Type B pancreatic cell (in vitro differentiated cells): ENCODE results near the gene POLL. TPM values are rescaled to one million over a fixed set of nuclear protein-coding genes. Genes with fewer than 3 reads are reported as not detected.
"Not testable (repeated sequence)": the region's sequence is repeated elsewhere in the genome, so short reads cannot be mapped to it uniquely, and the experiment has no call there.

Experiments used
- DNase-seq: peaks from one replicate; pipeline ENCODE4 v3.0.0; 2021; ENCODE audit warnings: mixed read lengths; ENCODE audit not compliant: unreplicated experiment; ENCODE audit errors: extremely low spot score
- H3K27ac Mint-ChIP-seq: 2 replicates; pipeline ENCODE4 v1.8.0; 2021; ENCODE audit warnings: mild to moderate bottlenecking, mixed read lengths
- H3K27me3 Mint-ChIP-seq: 2 replicates; pipeline ENCODE4 v1.8.0; 2021; ENCODE audit warnings: mixed read lengths
- H3K36me3 Mint-ChIP-seq: 2 replicates; pipeline ENCODE4 v1.8.0; 2021; ENCODE audit warnings: mixed read lengths
- H3K4me1 Mint-ChIP-seq: one replicate; pipeline ENCODE4 v1.8.0; 2021; ENCODE audit warnings: mixed read lengths; ENCODE audit not compliant: unreplicated experiment
- H3K4me3 Mint-ChIP-seq: 2 replicates; pipeline ENCODE4 v1.8.0; 2021; ENCODE audit warnings: mild to moderate bottlenecking, mixed read lengths
- H3K9me3 Mint-ChIP-seq: 2 replicates; pipeline ENCODE4 v1.8.0; 2021; ENCODE audit warnings: mixed read lengths
- total RNA-seq: library from RNA; stranded (reverse); gene quantifications from 2 replicates; pipeline ENCODE4 v1.2.1, GENCODE V29; 2021; ENCODE audit warnings: low replicate concordance
- TF ChIP-seq, protein P1 (sequence below): fragments of 200-600 bp; sonication (generic); conservative IDR thresholded peaks from 2 replicates; pipeline ENCODE4 v1.5.0; 2021; ENCODE audit warnings: antibody characterized with exemption, mild to moderate bottlenecking

POLL gene
- total RNA-seq, 1 donor from 2014 or later, result 39.3 TPM

DNA sequence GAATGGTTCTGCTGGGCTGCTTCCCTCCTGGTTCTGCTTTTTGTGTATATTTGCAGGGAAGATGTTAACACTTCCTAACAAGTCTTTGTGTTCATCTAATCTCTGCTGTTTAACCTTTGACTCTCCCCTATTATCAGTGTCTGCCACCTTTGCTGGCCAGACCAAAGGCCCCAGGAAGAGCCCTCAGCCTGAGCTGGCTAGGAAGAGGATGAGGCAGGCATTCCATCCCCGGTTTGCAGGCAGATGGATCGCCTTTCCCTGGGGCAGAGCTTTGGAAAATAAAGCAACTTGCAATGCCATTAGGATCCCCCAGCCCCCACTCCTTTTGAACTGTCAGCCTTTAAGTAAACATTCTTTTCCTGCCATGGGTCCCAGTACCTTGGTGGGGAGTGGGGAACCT, 19.1 kb upstream of the POLL start:
- H3K9me3 Mint-ChIP-seq, result no peaks in the 10 kb centered on the region
- DNase-seq, result no peak
- no peaks in the 10 kb centered on the region for H3K4me1 Mint-ChIP-seq
- H3K4me3 Mint-ChIP-seq, result no peak overlapping the region
- H3K36me3 Mint-ChIP-seq, result peaks cover 4% of the 10 kb centered on the region
- TF ChIP-seq, protein P1, sequence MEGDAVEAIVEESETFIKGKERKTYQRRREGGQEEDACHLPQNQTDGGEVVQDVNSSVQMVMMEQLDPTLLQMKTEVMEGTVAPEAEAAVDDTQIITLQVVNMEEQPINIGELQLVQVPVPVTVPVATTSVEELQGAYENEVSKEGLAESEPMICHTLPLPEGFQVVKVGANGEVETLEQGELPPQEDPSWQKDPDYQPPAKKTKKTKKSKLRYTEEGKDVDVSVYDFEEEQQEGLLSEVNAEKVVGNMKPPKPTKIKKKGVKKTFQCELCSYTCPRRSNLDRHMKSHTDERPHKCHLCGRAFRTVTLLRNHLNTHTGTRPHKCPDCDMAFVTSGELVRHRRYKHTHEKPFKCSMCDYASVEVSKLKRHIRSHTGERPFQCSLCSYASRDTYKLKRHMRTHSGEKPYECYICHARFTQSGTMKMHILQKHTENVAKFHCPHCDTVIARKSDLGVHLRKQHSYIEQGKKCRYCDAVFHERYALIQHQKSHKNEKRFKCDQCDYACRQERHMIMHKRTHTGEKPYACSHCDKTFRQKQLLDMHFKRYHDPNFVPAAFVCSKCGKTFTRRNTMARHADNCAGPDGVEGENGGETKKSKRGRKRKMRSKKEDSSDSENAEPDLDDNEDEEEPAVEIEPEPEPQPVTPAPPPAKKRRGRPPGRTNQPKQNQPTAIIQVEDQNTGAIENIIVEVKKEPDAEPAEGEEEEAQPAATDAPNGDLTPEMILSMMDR, result no peak
- H3K27me3 Mint-ChIP-seq, result no peaks in the 10 kb centered on the region
- no peak overlapping the region for H3K27ac Mint-ChIP-seq

DNA sequence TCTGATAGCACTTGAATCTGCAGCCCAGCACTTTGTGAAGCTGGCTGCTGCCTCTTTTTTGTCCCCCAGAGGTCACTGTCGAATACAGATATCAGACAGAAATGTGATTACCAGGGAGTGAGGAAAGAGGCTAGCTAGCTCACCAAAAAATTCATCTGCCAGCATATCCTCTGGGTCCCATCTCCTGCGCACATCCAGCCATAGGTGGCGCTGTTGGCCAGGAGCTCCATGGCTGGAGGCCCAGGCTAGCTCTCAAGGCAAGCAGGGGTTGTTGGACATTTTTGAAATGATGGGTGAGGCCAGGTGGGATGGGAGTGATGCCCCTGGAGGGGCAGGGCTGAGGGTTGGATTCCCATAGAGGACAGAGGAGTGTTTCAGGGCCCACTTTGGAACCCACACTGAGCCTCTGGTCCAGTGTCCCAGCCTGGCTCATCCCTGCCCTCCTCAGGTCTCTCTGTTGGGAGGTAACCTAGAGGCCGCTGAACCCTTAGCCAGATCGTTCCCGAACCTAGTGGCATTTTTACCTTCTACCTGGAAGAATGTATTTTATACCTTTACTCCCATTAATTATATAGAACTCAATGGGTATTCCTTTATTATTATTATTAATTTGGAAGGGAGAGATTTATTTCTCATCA, 14.8 kb upstream of the POLL start:
- H3K27ac Mint-ChIP-seq, result no peak overlapping the region
- TF ChIP-seq, protein P1, result peak; percentile 97
- H3K4me1 Mint-ChIP-seq, result no peaks in the 10 kb centered on the region
- H3K4me3 Mint-ChIP-seq, result no peak overlapping the region
- no peaks in the 10 kb centered on the region for H3K27me3 Mint-ChIP-seq
- no peaks in the 10 kb centered on the region for H3K9me3 Mint-ChIP-seq
- peak; percentile 82 for DNase-seq
- H3K36me3 Mint-ChIP-seq, result peaks cover 4% of the 10 kb centered on the region

DNA sequence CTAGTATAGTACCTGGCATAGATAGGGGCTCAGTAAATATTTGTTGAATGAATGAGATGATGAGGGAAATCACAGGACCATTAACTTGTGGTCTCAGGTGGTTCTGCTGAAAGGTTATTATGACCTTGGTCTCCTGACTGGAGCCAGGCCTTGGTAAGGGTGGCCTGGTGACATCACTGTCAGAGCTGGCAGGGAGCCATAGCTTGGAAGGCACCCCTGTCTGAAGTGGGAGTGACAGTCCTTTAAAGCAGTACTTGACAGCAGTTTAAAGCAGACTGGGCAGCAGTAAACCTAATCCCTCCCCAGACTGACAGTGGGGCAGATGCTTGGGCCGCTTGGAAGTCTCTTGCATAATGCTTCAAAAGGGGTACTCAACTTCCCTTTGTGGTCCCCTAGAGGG, 13.5 kb upstream of the POLL start:
- peaks cover 4% of the 10 kb centered on the region for H3K36me3 Mint-ChIP-seq
- no peak overlapping the region for H3K27ac Mint-ChIP-seq
- H3K9me3 Mint-ChIP-seq, result no peaks in the 10 kb centered on the region
- TF ChIP-seq, protein P1, result no peak
- no peak for DNase-seq
- H3K4me3 Mint-ChIP-seq, result no peak overlapping the region
- no peaks in the 10 kb centered on the region for H3K4me1 Mint-ChIP-seq
- H3K27me3 Mint-ChIP-seq, result no peaks in the 10 kb centered on the region

DNA sequence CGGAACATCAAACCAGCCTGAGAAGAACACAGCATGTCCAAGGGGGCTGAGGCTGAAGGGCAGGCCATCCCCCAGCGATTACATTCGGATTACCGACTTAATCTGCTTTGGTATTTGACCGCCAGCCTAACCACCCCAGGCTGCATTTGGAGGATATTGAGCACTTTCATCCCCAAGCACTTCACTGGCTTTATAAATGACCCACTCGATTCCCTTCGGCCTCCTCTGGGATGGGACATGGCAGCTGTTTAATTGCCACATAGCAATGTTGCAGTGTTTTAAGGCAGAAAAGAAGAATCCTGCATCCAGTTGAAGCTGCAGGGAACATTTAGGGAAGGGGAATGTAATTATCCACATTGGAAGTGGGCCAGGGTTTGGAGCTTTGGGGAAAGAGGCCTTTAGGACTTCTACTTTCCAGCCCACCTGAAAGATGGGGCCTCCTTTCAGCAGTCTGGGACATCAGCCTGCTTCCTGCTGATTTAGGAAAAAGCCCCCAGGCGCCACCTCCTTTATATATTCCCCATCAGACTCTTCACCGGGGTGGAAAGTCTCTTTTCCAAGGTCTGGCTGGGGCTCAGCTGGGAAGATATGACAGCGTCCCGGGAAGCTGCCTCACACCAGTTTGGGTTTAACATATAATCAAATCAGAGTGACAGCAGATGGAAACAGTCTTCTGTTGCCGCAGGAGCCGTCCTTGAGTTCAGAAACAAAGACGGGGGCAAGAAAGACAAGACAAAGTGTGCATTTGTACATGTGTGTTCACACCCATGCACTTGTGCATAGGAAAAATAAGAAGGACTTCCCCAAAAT, 9.2 kb upstream of the POLL start:
- Mint-ChIP-seq H3K4me1 (no peaks in the 10 kb centered on the region), H3K36me3 (no peaks in the 10 kb centered on the region), H3K27me3 (no peaks in the 10 kb centered on the region), H3K4me3 (no peak overlapping the region), H3K9me3 (no peaks in the 10 kb centered on the region), H3K27ac (no peak overlapping the region)
- TF ChIP-seq, protein P1, result no peak
- no peak for DNase-seq

DNA sequence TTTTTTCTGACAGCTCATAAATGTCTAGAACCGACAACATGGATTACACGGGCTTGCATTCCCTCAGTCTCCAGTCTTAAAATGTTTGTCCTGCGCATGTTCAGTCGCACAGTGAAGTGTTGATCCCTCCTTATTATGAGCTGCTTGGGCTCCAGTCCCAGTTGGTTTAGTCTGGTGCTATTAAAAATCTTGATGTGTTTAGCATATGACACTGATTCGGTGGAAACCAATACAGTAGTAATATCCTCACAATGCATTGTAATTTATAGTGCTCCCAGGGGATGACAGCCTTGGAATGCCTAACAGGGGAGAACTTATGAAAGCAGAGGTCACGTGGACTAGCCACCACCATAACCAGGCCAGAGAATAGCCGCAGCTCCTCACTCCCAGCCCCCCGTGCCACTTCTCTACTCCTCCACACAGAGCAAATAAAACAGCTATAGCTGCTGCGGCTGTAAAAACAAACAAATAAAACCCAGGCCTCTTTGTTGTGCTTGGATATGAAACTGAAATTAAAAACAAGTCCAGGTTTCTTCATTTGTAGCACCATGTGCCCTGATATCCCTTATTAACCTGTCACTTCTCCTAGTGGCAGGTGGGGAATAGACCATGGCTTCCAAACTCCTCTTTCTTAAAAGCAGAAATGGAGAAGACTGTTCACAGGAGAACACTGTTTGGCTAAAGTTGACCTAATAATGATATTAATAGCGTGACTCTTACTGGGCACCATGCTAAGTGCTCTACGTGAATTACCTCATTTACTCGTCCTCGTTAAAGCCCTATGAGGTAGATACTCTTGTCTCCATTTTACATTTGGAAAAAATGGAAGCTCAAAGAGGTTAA, 7.8 kb upstream of the POLL start:
- no peak overlapping the region for H3K4me3 Mint-ChIP-seq
- TF ChIP-seq, protein P1, result no peak
- no peaks in the 10 kb centered on the region for H3K9me3 Mint-ChIP-seq
- H3K4me1 Mint-ChIP-seq, result peaks cover 3% of the 10 kb centered on the region
- DNase-seq, result no peak
- no peak overlapping the region for H3K27ac Mint-ChIP-seq
- no peaks in the 10 kb centered on the region for H3K27me3 Mint-ChIP-seq
- no peaks in the 10 kb centered on the region for H3K36me3 Mint-ChIP-seq

DNA sequence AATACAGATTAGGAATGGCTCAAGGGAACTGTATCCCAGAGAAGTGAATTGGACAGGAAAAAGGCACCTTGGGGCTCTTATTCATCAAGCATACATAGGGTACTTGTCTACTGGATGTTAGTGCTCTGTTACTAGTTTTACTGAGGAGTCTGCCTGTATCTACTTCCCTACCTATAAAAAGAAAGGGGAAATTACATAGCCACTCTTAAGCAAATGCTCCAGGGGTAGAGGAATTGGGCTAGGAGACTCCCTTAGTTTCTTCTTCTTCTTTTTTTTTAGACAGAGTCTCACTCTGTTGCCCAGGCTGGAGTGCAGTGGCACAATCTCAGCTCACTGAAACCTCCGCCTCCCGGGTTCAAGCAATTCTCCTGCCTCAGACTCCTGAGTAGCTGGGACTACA, 5.3 kb upstream of the POLL start:
- H3K4me1 Mint-ChIP-seq, result peaks cover 11% of the 10 kb centered on the region

More for the DNA sequence above, 5.3 kb upstream of the POLL start:
- H3K4me3 Mint-ChIP-seq, H3K27me3 Mint-ChIP-seq, H3K9me3 Mint-ChIP-seq, DNase-seq, H3K27ac Mint-ChIP-seq, H3K36me3 Mint-ChIP-seq: not testable (repeated sequence)
